Rectal smooth muscle tissue (tissue), 1 donor: ENCODE measurements around the gene EYS.

Experiments used
- H3K27ac ChIP-seq: one replicate; pipeline ENCODE4 v1.7.0; 2013; ENCODE audit warnings: low read depth, low read length, inconsistent platforms
- H3K27me3 ChIP-seq: one replicate; pipeline ENCODE4 v1.7.0; 2013; ENCODE audit warnings: low read length; ENCODE audit not compliant: control insufficient read depth, insufficient read depth
- H3K36me3 ChIP-seq: one replicate; pipeline ENCODE4 v1.7.0; 2013; ENCODE audit warnings: low read length; ENCODE audit not compliant: control insufficient read depth, insufficient read depth
- H3K4me1 ChIP-seq: one replicate; pipeline ENCODE4 v1.7.0; 2013; ENCODE audit warnings: low read length; ENCODE audit not compliant: control insufficient read depth, insufficient read depth
- H3K4me3 ChIP-seq: one replicate; pipeline ENCODE4 v1.7.0; 2013; ENCODE audit warnings: low read length
- H3K9ac ChIP-seq: one replicate; pipeline ENCODE4 v1.7.0; 2013; ENCODE audit warnings: low read length

Gene EYS

GRCh38 chr6:64831680-64832079 lies 875.3 kb downstream of the EYS start:
- Histone ChIP-seq H3K9ac (no peak overlapping the region), H3K4me3 (no peak overlapping the region), H3K4me1 (no peaks in the 10 kb centered on the region), H3K27me3 (no peaks in the 10 kb centered on the region), H3K27ac (no peak overlapping the region), H3K36me3 (no peaks in the 10 kb centered on the region)

- Histone ChIP-seq H3K4me1 (no peaks in the 10 kb centered on the region), H3K27ac (no peak overlapping the region), H3K36me3 (no peaks in the 10 kb centered on the region), H3K9ac (no peak overlapping the region), H3K27me3 (no peaks in the 10 kb centered on the region), H3K4me3 (no peak overlapping the region)
Observed at GRCh38 chr6:64817525-64817924, 889.5 kb downstream of the EYS start.

GRCh38 chr6:64815718-64816117 lies 891.3 kb downstream of the EYS start:
- no peak overlapping the region for H3K27ac ChIP-seq
- H3K9ac ChIP-seq = no peak overlapping the region
- no peak overlapping the region for H3K4me3 ChIP-seq
- H3K4me1 ChIP-seq = peaks cover 5% of the 10 kb centered on the region
- no peaks in the 10 kb centered on the region for H3K27me3 ChIP-seq
- no peaks in the 10 kb centered on the region for H3K36me3 ChIP-seq

- Histone ChIP-seq H3K27me3 (no peaks in the 10 kb centered on the region), H3K4me1 (peaks cover 5% of the 10 kb centered on the region), H3K4me3 (no peak overlapping the region), H3K36me3 (no peaks in the 10 kb centered on the region), H3K27ac (no peak overlapping the region), H3K9ac (no peak overlapping the region)
Observed at GRCh38 chr6:64812138-64812537, 894.9 kb downstream of the EYS start.

GRCh38 chr6:64811119-64811518 lies 895.9 kb downstream of the EYS start:
- H3K4me3 ChIP-seq = no peak overlapping the region
- peaks cover 5% of the 10 kb centered on the region for H3K4me1 ChIP-seq
- no peak overlapping the region for H3K27ac ChIP-seq
- H3K27me3 ChIP-seq = no peaks in the 10 kb centered on the region
- H3K36me3 ChIP-seq = no peaks in the 10 kb centered on the region
- no peak overlapping the region for H3K9ac ChIP-seq

- no peak overlapping the region for H3K4me3 ChIP-seq
- no peak overlapping the region for H3K27ac ChIP-seq
- H3K27me3 ChIP-seq = no peaks in the 10 kb centered on the region
- no peak overlapping the region for H3K9ac ChIP-seq
- peaks cover 5% of the 10 kb centered on the region for H3K4me1 ChIP-seq
- H3K36me3 ChIP-seq = no peaks in the 10 kb centered on the region
Observed at GRCh38 chr6:64807785-64808184, 899.2 kb downstream of the EYS start.

GRCh38 chr6:64803470-64804166 lies 903.4 kb downstream of the EYS start:
- no peaks in the 10 kb centered on the region for H3K36me3 ChIP-seq
- no peaks in the 10 kb centered on the region for H3K27me3 ChIP-seq
- H3K9ac ChIP-seq = no peak overlapping the region
- H3K4me1 ChIP-seq = no peaks in the 10 kb centered on the region
- H3K4me3 ChIP-seq = no peak overlapping the region
- H3K27ac ChIP-seq = no peak overlapping the region

GRCh38 chr6:64792534-64792933 lies 914.5 kb downstream of the EYS start:
- Histone ChIP-seq H3K27me3 (no peaks in the 10 kb centered on the region), H3K4me3 (no peak overlapping the region), H3K9ac (no peak overlapping the region), H3K36me3 (no peaks in the 10 kb centered on the region), H3K27ac (no peak overlapping the region), H3K4me1 (no peaks in the 10 kb centered on the region)

GRCh38 chr6:64789476-64789875 lies 917.5 kb downstream of the EYS start:
- H3K36me3 ChIP-seq = no peaks in the 10 kb centered on the region
- H3K4me1 ChIP-seq = no peaks in the 10 kb centered on the region
- no peak overlapping the region for H3K4me3 ChIP-seq
- H3K27ac ChIP-seq = no peak overlapping the region
- H3K27me3 ChIP-seq = no peaks in the 10 kb centered on the region
- no peak overlapping the region for H3K9ac ChIP-seq

GRCh38 chr6:64786736-64787135 lies 920.3 kb downstream of the EYS start:
- Histone ChIP-seq H3K4me3 (no peak overlapping the region), H3K27ac (no peak overlapping the region), H3K4me1 (no peaks in the 10 kb centered on the region), H3K27me3 (no peaks in the 10 kb centered on the region), H3K36me3 (no peaks in the 10 kb centered on the region), H3K9ac (no peak overlapping the region)

GRCh38 chr6:64782877-64783276 lies 924.1 kb downstream of the EYS start:
- no peak overlapping the region for H3K27ac ChIP-seq

GRCh38 chr6:64777941-64778785 lies 928.9 kb downstream of the EYS start:
- Histone ChIP-seq H3K36me3 (no peaks in the 10 kb centered on the region), H3K27ac (no peak overlapping the region), H3K9ac (no peak overlapping the region), H3K27me3 (no peaks in the 10 kb centered on the region), H3K4me1 (no peaks in the 10 kb centered on the region), H3K4me3 (no peak overlapping the region)

More at GRCh38 chr6:64782877-64783276, 924.1 kb downstream of the EYS start:
- Histone ChIP-seq H3K36me3 (no peaks in the 10 kb centered on the region), H3K27me3 (no peaks in the 10 kb centered on the region), H3K4me3 (no peak overlapping the region), H3K9ac (no peak overlapping the region), H3K4me1 (no peaks in the 10 kb centered on the region)

GRCh38 chr6:64776359-64776758 lies 930.7 kb downstream of the EYS start:
- no peak overlapping the region for H3K4me3 ChIP-seq
- no peaks in the 10 kb centered on the region for H3K27me3 ChIP-seq
- no peaks in the 10 kb centered on the region for H3K36me3 ChIP-seq
- H3K4me1 ChIP-seq = no peaks in the 10 kb centered on the region
- no peak overlapping the region for H3K27ac ChIP-seq
- H3K9ac ChIP-seq = no peak overlapping the region
